Thyroid gland (tissue), 4 donors: ENCODE results near the gene FER. TPM values are rescaled to one million over a fixed set of nuclear protein-coding genes. Genes with fewer than 3 reads are reported as not detected.

Source experiments
- DNase-seq, 2 donors: peaks; one replicate each; pipeline ENCODE4 v3.0.0-alpha.2; 2019
- H3K27ac ChIP-seq, 3 donors: fragments of 200-600 bp; sonication (generic); 1 replicate in 2 of 3; 2 replicates in 1 of 3; pipeline ENCODE4 v1.5.1; 2016 to 2019; ENCODE audit warnings: mild to moderate bottlenecking in 1 of 3, moderate library complexity in 1 of 3
- H3K27me3 ChIP-seq: fragments of 200-600 bp; sonication (generic); one replicate; pipeline ENCODE4 v1.5.1; 2019
- H3K36me3 ChIP-seq, 2 donors: fragments of 200-600 bp; sonication (generic); one replicate each; pipeline ENCODE4 v1.5.1; 2016 to 2019
- H3K4me1 ChIP-seq, 2 donors: fragments of 200-600 bp; sonication (generic); one replicate each; pipeline ENCODE4 v1.5.1; 2017 to 2019
- H3K4me3 ChIP-seq, 3 donors: fragments of 200-600 bp; sonication (generic); replicated peaks in 1 of 3; 1 replicate in 2 of 3; 2 replicates in 1 of 3; pipeline ENCODE4 v1.5.1; 2016; ENCODE audit warnings: mild to moderate bottlenecking in 1 of 3
- H3K9me3 ChIP-seq: fragments of 200-600 bp; sonication (generic); one replicate; pipeline ENCODE4 v1.5.1; 2017
- CTCF ChIP-seq, 6 experiments: fragments of 200-600 bp in 3 of 6; fragments of 450-650 bp in 3 of 6; sonication (generic) in 3 of 6; IDR thresholded peaks; one replicate each; pipeline ENCODE4 v1.5.1; 2016 to 2019; ENCODE audit warnings: antibody characterized with exemption in 6 of 6, mild to moderate bottlenecking in 2 of 6, inconsistent platforms in 1 of 6, moderate library complexity in 1 of 6
- POLR2A ChIP-seq, 2 donors: fragments of 450-650 bp; IDR thresholded peaks; one replicate each; pipeline ENCODE4 v1.6.1; 2017; ENCODE audit warnings: antibody characterized with exemption in 2 of 2, mild to moderate bottlenecking in 2 of 2, moderate library complexity in 1 of 2
- WGBS, 2 donors: methylation state at CpG; one replicate each; pipeline ENCODE4 v1.1.5; 2017; 5-methylcytosine and 5-hydroxymethylcytosine counted together
- intact Hi-C: fragments of 100-400 bp; cut with DNase I; formaldehyde crosslinking; loops from one replicate; pipeline ENCODE4 v1.15.1; 2023
- total RNA-seq, 4 donors: library from RNA; depleted of rRNA; stranded (reverse); fragments of >200 nt; gene quantifications; one replicate each; pipeline ENCODE4 v1.2.3, GENCODE V29; 2016

FER gene
- total RNA-seq, 4 donors from 2014 or later, result 38.8 to 79.1 (median 45.2) TPM

GRCh38 chr5:109121225-109121624 lies 373.5 kb downstream of the FER start:
- intact Hi-C loops, result no loop called here
- TF ChIP-seq POLR2A (IDR thresholded peaks at IDR 0.05) (no peak), CTCF (IDR thresholded peaks at IDR 0.05) (no peak)
- Histone ChIP-seq H3K9me3 (no peaks in the 10 kb centered on the region), H3K36me3 (no peaks in the 10 kb centered on the region), H3K27ac (no peak overlapping the region), H3K4me3 (no peak overlapping the region), H3K27me3 (no peaks in the 10 kb centered on the region), H3K4me1 (no peaks in the 10 kb centered on the region)
- WGBS, 2 donors, result 98% methylated on average over 3 of the region's 3 CpGs
- no peak for DNase-seq

GRCh38 chr5:109125755-109126429 lies 378.2 kb downstream of the FER start:
- H3K36me3 ChIP-seq, result no peaks in the 10 kb centered on the region
- WGBS, 2 donors, result 88% methylated on average over 6 of the region's 6 CpGs
- TF ChIP-seq CTCF (IDR thresholded peaks at IDR 0.05), result no peak
- no peak for TF ChIP-seq POLR2A (IDR thresholded peaks at IDR 0.05)
- no peak overlapping the region for H3K4me3 ChIP-seq
- no peaks in the 10 kb centered on the region for H3K27me3 ChIP-seq
- intact Hi-C loops, result no loop called here
- H3K4me1 ChIP-seq, result no peaks in the 10 kb centered on the region
- no peak overlapping the region for H3K27ac ChIP-seq
- H3K9me3 ChIP-seq, result no peaks in the 10 kb centered on the region
- DNase-seq, result no peak

GRCh38 chr5:109126481-109126880 lies 378.8 kb downstream of the FER start:
- H3K27me3 ChIP-seq, result no peaks in the 10 kb centered on the region
- 39 to 48% methylated on average over 1 of the region's 1 CpG for WGBS, 2 donors
- TF ChIP-seq CTCF (IDR thresholded peaks at IDR 0.05) (no peak), POLR2A (IDR thresholded peaks at IDR 0.05) (no peak)
- no peak for DNase-seq
- intact Hi-C loops, result no loop called here
- H3K4me3 ChIP-seq, result no peak overlapping the region
- H3K9me3 ChIP-seq, result no peaks in the 10 kb centered on the region
- no peaks in the 10 kb centered on the region for H3K36me3 ChIP-seq
- H3K27ac ChIP-seq, result no peak overlapping the region
- no peaks in the 10 kb centered on the region for H3K4me1 ChIP-seq

GRCh38 chr5:109136906-109137305 lies 389.2 kb downstream of the FER start:
- WGBS, 2 donors, result 68 to 85% methylated on average over 2 of the region's 2 CpGs
- no peak for DNase-seq
- H3K4me3 ChIP-seq, result no peak overlapping the region
- H3K27me3 ChIP-seq, result no peaks in the 10 kb centered on the region
- H3K27ac ChIP-seq, result no peak overlapping the region
- H3K9me3 ChIP-seq, result no peaks in the 10 kb centered on the region
- H3K4me1 ChIP-seq, result no peaks in the 10 kb centered on the region
- no peaks in the 10 kb centered on the region for H3K36me3 ChIP-seq
- intact Hi-C loops, result no loop called here
- TF ChIP-seq CTCF (IDR thresholded peaks at IDR 0.05) (no peak), POLR2A (IDR thresholded peaks at IDR 0.05) (no peak)

GRCh38 chr5:109141222-109142200 lies 393.8 kb downstream of the FER start:
- intact Hi-C loops, result no loop called here
- Histone ChIP-seq H3K9me3 (no peaks in the 10 kb centered on the region), H3K36me3 (no peaks in the 10 kb centered on the region), H3K4me3 (no peak overlapping the region), H3K27ac (no peak overlapping the region), H3K27me3 (no peaks in the 10 kb centered on the region), H3K4me1 (no peaks in the 10 kb centered on the region)
- WGBS, 2 donors, result 88 to 89% methylated on average over 4 of the region's 4 CpGs
- no peak for DNase-seq
- TF ChIP-seq POLR2A (IDR thresholded peaks at IDR 0.05) (no peak), CTCF (IDR thresholded peaks at IDR 0.05) (no peak)
